Caco-2 (cell line): ENCODE measurements around the gene PSME4. TPM values are rescaled to one million over a fixed set of nuclear protein-coding genes. Genes with fewer than 3 reads are reported as not detected.

Experiments used
- BruUV-seq: library from RNA; stranded (reverse); fragments of 400-500 nt; replicated peaks from 2 replicates; lab custom pipeline; 2021; lab: Mats Ljungman, UMichigan
- CTCF ChIA-PET: fragments of 300-600 bp; sonication (Branson Sonifier 250); formaldehyde crosslinking; loops from one replicate; lab custom pipeline; 2022; ENCODE audit warnings: antibody characterized with exemption; lab: Charles Lee
- POLR2A ChIA-PET: fragments of 300-600 bp; sonication (Branson Sonifier 250); formaldehyde crosslinking; loops from one replicate; lab custom pipeline; 2022; ENCODE audit warnings: antibody characterized with exemption; lab: Charles Lee
- DNase-seq, 2 experiments: peaks; one replicate each; pipeline versions ENCODE4 v3.0.0 to v3.0.0-alpha.2; 2020 to 2022
- H3K27me3 ChIP-seq: replicated peaks from 2 replicates; pipeline ENCODE4 v1.6.0; 2011; ENCODE audit warnings: low read length; ENCODE audit not compliant: control insufficient read depth, insufficient read depth
- H3K36me3 ChIP-seq: 2 replicates; pipeline ENCODE4 v1.5.1; 2011; ENCODE audit warnings: low read length; ENCODE audit not compliant: control insufficient read depth, insufficient read depth
- H3K4me1 ChIP-seq: fragments of 250-450 bp; sonication (Bioruptor Pico); 2 replicates; pipeline ENCODE4 v1.5.1; 2020; ENCODE audit warnings: mild to moderate bottlenecking
- H3K4me3 ChIP-seq: 2 replicates; pipeline ENCODE4 v1.5.1; 2011; ENCODE audit warnings: low read depth, mild to moderate bottlenecking, control low read depth, low read length
- H3K9me3 ChIP-seq: fragments of 250-450 bp; sonication (Bioruptor Pico); 2 replicates; pipeline ENCODE4 v1.5.1; 2020; ENCODE audit warnings: mild to moderate bottlenecking, moderate library complexity
- H3K27ac Mint-ChIP-seq: one replicate; pipeline ENCODE4 v1.8.0; 2022; ENCODE audit warnings: mixed read lengths; ENCODE audit not compliant: unreplicated experiment
- H3K27me3 Mint-ChIP-seq: one replicate; pipeline ENCODE4 v1.8.0; 2022; ENCODE audit warnings: mixed read lengths; ENCODE audit not compliant: insufficient read depth, unreplicated experiment
- H3K36me3 Mint-ChIP-seq: one replicate; pipeline ENCODE4 v1.8.0; 2022; ENCODE audit warnings: mild to moderate bottlenecking, mixed read lengths; ENCODE audit not compliant: insufficient read depth, unreplicated experiment
- H3K4me1 Mint-ChIP-seq: one replicate; pipeline ENCODE4 v1.8.0; 2022; ENCODE audit warnings: low read depth, mixed read lengths; ENCODE audit not compliant: unreplicated experiment
- H3K4me3 Mint-ChIP-seq: one replicate; pipeline ENCODE4 v1.8.0; 2022; ENCODE audit warnings: mild to moderate bottlenecking, moderate library complexity, mixed read lengths; ENCODE audit not compliant: unreplicated experiment
- H3K9me3 Mint-ChIP-seq: one replicate; pipeline ENCODE4 v1.8.0; 2022; ENCODE audit warnings: mixed read lengths; ENCODE audit not compliant: unreplicated experiment
- CTCF ChIP-seq, 2 experiments: fragments of 200-600 bp in 1 of 2; IDR thresholded peaks; 1 replicate in 1 of 2; 2 replicates in 1 of 2; pipeline versions ENCODE4 v1.5.1 to v1.8.0; 2011 to 2022; ENCODE audit warnings: antibody characterized with exemption in 1 of 2, control low read depth in 1 of 2, inconsistent platforms in 1 of 2, low read depth in 1 of 2, low read length in 1 of 2, mild to moderate bottlenecking in 1 of 2, moderate library complexity in 1 of 2; ENCODE audit not compliant: insufficient read depth in 1 of 2, severe bottlenecking in 1 of 2, unreplicated experiment in 1 of 2
- intact Hi-C: fragments of 100-400 bp; cut with micrococcal nuclease; formaldehyde crosslinking; loops from one replicate; pipeline ENCODE4 v1.10.0; 2022; ENCODE audit not compliant: unreplicated experiment
- total RNA-seq: library from RNA; stranded (reverse); gene quantifications from 2 replicates; pipeline ENCODE4 v1.2.3, GENCODE V29; 2022

Gene PSME4
- total RNA-seq, 1 experiment from 2014 or later: 79.0 TPM

- Histone ChIP-seq H3K36me3 (no peaks in the 10 kb centered on the region), H3K27me3 (no peaks in the 10 kb centered on the region), H3K4me3 (no peak overlapping the region), H3K4me1 (no peaks in the 10 kb centered on the region), H3K9me3 (no peaks in the 10 kb centered on the region)
- DNase-seq: no peak
- Mint-ChIP-seq H3K9me3 (no peaks in the 10 kb centered on the region), H3K36me3 (no peaks in the 10 kb centered on the region), H3K4me1 (no peaks in the 10 kb centered on the region), H3K27ac (no peak overlapping the region), H3K27me3 (no peaks in the 10 kb centered on the region), H3K4me3 (no peak overlapping the region)
- ChIA-PET POLR2A (no interaction called here), CTCF (no interaction called here)
- no TSS peak for BruUV-seq
- no peak for TF ChIP-seq CTCF (IDR thresholded peaks at IDR 0.05; ENCODE audit: insufficient read depth in 1 of 2, low read depth in 1 of 2, low read length in 1 of 2, severe bottlenecking in 1 of 2, unreplicated experiment in 1 of 2)
- intact Hi-C loops: no loop called here
Observed at GRCh38 chr2:53989210-53989862, 18.5 kb upstream of the PSME4 start.

DNA sequence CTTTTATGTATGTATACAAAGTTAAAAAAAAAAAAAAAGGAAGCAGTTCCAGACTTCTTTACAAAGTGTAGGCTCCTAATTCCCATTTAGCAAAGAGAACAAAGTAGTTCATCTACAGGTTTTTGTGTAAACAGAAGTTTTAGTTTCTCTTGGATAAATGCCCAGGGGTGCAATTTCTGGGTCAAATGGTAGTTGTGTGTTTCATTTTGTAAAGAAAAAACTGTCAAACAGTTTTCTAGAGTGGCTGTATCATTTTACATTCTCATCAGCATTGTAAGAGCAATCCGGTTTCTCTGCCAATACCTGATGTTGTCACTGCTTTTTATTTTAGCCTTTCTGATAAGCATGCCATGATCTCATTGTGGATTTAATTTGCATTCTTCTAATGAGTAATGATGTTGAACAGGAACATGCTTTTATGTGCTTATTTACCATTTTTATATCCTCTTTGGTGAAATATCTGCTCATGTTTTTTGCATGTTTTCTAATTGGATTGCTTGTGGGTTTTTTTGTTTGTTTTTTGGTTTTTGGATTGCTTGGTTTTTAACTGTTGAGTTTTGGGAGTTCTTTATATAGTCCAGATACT lies 16.6 kb upstream of the PSME4 start:
- no peaks in the 10 kb centered on the region for H3K9me3 Mint-ChIP-seq
- Histone ChIP-seq H3K4me3 (no peak overlapping the region), H3K36me3 (no peaks in the 10 kb centered on the region), H3K9me3 (no peaks in the 10 kb centered on the region), H3K4me1 (no peaks in the 10 kb centered on the region), H3K27me3 (no peaks in the 10 kb centered on the region)
- H3K4me1 Mint-ChIP-seq: no peaks in the 10 kb centered on the region
- ChIA-PET CTCF (no interaction called here), POLR2A (no interaction called here)
- no peaks in the 10 kb centered on the region for H3K36me3 Mint-ChIP-seq
- no peak overlapping the region for H3K4me3 Mint-ChIP-seq
- no TSS peak for BruUV-seq
- intact Hi-C loops: no loop called here
- H3K27me3 Mint-ChIP-seq: no peaks in the 10 kb centered on the region
- no peak overlapping the region for H3K27ac Mint-ChIP-seq
- TF ChIP-seq CTCF (IDR thresholded peaks at IDR 0.05; ENCODE audit: insufficient read depth in 1 of 2, low read depth in 1 of 2, low read length in 1 of 2, severe bottlenecking in 1 of 2, unreplicated experiment in 1 of 2): no peak
- DNase-seq: no peak

GRCh38 chr2:53985646-53986045 lies 14.9 kb upstream of the PSME4 start:
- Mint-ChIP-seq H3K27ac (no peak overlapping the region), H3K36me3 (no peaks in the 10 kb centered on the region), H3K27me3 (no peaks in the 10 kb centered on the region), H3K4me3 (no peak overlapping the region), H3K9me3 (no peaks in the 10 kb centered on the region), H3K4me1 (no peaks in the 10 kb centered on the region)
- no peaks in the 10 kb centered on the region for H3K9me3 ChIP-seq
- no peak overlapping the region for H3K4me3 ChIP-seq
- H3K27me3 ChIP-seq: no peaks in the 10 kb centered on the region
- BruUV-seq: no TSS peak
- no peaks in the 10 kb centered on the region for H3K36me3 ChIP-seq
- no peak for TF ChIP-seq CTCF (IDR thresholded peaks at IDR 0.05; ENCODE audit: insufficient read depth in 1 of 2, low read depth in 1 of 2, low read length in 1 of 2, severe bottlenecking in 1 of 2, unreplicated experiment in 1 of 2)
- no peak for DNase-seq
- H3K4me1 ChIP-seq: no peaks in the 10 kb centered on the region
- intact Hi-C loops: no loop called here
- CTCF ChIA-PET: interaction anchor here (0.6 kb wide), 1 partner anchor 9 kb away, joined by 3 read pairs; no protein-coding TSS in a partner anchor
- POLR2A ChIA-PET: interaction anchor here (0.6 kb wide), 1 partner anchor 1132 kb away, joined by 3 read pairs; no protein-coding TSS in a partner anchor
